Panc1 (cell line): ENCODE measurements around the gene ZNF367.

Source experiments
- POLR2AphosphoS5 ChIP-seq: IDR thresholded peaks from 2 replicates; pipeline ENCODE4 v1.6.1; 2012; ENCODE audit warnings: mild to moderate bottlenecking, low read depth, low read length, moderate library complexity
- TF ChIP-seq, protein P1 (sequence below): fragments of 450-650 bp; IDR thresholded peaks from 2 replicates; pipeline ENCODE4 v1.5.1; 2017; ENCODE audit warnings: mild to moderate bottlenecking

DNA sequence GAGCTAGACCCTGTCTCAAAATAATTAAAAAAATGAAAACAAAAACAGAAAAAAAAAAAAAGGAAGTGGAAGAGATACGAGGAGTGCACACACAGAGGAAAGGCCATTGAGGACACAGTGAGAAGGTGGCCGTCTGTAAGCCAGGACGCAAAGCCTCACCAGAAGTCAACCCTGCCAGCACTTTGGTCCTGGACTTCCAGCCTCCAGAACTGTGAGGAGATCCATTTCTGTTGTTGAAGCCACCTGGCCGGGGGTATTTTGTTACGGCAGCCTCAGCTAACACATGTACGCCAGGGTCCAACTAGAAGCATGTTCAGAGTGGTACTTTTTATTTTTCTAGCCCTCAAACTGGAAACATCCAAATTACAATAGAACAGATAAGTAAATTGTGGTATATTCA, 56.5 kb downstream of the ZNF367 start:
- TF ChIP-seq, protein P1, sequence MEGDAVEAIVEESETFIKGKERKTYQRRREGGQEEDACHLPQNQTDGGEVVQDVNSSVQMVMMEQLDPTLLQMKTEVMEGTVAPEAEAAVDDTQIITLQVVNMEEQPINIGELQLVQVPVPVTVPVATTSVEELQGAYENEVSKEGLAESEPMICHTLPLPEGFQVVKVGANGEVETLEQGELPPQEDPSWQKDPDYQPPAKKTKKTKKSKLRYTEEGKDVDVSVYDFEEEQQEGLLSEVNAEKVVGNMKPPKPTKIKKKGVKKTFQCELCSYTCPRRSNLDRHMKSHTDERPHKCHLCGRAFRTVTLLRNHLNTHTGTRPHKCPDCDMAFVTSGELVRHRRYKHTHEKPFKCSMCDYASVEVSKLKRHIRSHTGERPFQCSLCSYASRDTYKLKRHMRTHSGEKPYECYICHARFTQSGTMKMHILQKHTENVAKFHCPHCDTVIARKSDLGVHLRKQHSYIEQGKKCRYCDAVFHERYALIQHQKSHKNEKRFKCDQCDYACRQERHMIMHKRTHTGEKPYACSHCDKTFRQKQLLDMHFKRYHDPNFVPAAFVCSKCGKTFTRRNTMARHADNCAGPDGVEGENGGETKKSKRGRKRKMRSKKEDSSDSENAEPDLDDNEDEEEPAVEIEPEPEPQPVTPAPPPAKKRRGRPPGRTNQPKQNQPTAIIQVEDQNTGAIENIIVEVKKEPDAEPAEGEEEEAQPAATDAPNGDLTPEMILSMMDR = no peak
- no peak for TF ChIP-seq POLR2AphosphoS5
